Measurements from ENCODE around the gene SPRED2.

Gene SPRED2

DNA sequence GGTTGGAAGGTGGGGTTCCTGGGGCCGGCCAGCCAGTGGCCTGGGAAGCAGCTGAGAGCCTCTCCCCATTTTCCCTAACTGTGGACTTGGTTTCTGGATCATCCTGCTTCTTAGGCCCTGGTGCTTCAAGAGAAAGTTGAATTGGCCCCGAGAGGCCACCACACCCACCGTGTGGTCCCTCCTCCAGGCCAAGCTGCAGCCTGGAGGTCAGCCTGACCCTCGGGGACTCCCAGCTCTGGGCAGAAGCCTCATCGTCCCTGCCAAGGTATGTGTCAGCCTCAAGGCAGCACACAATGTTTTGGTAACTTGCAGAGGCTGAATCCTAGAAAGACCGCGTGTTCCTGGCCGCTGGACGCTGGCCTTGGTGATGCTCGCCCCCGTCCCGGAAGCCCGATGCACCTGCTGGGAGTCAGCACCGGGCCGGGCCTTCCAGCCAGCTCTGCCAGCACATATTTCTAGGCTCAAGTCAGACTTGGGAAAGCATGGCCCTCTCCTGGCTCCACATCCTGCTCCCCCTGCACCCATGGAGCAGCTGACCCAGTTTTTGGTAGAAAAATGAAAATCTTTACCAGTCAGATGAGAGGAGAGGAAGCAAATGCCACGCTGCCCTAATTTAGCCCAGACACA is 132.2 kb downstream of the SPRED2 start:
- no peak for DNase-seq

DNA sequence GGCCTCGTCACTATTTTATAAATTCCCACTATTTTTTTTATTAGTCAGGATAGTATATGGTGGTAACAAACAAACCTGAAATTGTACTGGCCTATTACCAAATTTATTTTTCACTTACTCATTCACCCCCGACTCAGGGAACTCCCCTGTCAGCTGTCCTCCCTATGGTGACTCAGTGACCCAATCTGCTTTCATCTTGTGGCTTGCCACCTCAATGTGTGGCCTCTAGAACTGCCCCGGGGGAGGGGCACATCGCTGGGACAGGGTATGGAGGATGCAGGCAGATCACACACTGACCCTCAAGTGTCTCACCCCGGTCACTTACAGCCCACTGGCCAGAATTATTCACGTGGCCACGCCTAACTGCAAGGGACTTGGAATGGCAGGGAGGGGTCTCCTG is 133.2 kb downstream of the SPRED2 start:
- peak; percentile 69 for DNase-seq

DNA sequence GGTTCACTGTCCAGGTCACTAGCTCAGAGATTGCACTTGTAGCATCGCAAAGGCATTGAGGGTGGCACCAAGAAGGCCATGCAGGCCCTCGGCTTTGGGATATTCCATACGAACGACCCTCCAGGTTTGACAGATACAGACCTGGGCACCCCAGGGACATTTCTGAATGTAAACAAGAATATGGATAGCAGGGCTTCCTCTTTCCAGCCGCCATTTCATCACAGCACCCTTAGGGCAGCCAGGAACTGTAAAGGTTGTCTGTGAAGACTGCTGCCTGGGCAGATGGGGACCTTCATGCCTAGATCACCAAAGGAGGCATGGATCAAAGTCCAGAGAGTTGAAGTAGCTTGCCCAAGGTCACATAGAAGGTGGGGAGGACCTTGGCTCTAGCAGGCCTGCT is 134.3 kb downstream of the SPRED2 start:
- no peak for DNase-seq

DNA sequence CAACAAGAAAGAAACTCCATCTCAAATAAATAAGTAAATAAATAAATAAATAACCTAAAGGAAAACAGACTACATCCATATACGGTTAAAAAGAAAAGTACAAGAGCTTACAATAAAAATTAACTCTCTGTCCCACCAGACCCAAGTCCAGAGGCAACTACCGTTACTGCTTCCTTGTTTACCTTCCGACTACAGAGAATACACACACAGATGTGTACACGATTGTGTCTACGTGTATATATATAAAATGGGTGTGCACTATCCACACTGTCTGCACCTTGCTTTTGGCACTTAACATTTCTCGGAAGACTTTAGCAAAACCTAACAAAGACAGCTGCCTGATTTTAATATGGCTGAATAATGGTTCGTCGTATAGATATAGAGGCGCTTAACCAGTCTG is 134.9 kb downstream of the SPRED2 start:
- DNase-seq, result no peak

DNA sequence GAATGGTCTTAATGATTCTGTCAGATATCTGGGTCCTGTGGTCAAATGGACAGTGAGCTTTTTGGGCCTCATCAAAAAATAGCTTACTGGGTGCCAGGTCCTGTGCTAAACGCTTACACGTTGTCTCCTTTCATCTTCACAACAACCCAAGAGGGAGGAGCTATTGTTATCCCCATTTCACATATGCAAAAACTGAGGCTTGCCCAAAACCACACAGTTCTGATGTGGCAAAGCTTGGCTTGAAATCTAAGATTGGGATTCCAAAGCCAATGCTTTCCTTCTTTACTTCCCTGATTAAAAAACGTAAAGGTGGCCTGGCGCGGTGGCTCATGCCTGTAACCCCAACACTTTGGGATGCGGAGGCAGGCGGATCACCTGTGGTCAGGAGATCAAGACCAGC is 135.4 kb downstream of the SPRED2 start:
- no peak for DNase-seq

DNA sequence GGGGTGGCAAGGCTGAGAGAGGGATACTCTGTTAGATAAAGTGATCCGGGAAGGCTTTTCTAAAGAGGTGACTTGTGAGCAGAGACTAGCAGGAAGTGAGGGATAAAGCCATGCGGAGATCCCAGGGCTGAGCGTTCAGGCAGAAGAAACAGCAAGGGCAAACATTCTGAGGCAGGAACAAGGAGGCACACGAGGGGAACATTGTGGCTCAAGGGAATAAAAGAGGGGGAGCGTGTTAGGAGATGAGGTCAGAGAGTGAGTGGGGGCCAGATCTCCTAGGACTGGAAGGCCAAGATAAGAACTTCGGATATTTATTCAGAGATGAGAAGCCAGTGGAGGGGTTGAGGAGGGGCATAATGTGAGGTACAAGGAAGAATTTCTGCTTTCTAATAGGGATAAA is 137.7 kb downstream of the SPRED2 start:
- DNase-seq, result peak; percentile 25

DNA sequence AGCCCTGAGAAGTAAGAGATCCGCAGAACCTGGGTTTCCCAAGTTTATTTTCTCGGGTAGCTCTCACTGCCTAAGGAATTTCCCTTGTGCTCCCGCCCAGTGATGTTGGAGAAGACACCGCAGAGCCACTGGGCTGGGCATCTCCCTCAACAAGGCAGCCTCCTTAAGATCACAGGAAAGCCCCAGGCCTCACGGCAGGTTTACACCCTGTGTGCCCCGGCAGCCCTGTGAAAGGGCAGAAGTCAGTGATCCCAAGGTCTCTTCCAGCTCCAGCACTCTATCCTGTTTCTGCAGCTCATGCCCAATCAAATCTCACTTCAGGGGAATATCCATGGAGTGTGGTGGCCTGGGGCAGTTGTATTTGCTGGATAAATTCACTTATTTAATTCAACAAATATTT is 138.3 kb downstream of the SPRED2 start:
- DNase-seq, result no peak

DNA sequence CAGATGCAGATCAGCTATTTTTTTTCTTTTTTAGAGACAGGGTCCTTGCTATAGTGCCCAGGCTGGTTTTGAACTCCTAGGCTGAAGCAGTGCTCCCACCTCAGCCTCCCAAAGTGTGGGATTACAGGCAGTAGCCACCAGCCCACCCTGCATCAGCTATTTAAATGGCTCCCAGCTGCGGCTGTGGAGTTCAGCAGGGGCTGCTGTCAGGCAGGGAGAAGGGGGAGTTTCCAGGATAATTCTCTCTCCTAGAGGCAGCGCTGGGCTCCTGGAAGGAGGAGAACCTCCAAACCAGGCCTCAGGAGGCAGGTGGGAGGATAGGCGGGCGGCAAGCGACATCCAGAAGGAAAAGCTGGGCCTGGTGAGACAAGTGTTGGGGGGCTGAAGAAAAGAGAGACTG is 139.0 kb downstream of the SPRED2 start:
- no peak for DNase-seq

DNA sequence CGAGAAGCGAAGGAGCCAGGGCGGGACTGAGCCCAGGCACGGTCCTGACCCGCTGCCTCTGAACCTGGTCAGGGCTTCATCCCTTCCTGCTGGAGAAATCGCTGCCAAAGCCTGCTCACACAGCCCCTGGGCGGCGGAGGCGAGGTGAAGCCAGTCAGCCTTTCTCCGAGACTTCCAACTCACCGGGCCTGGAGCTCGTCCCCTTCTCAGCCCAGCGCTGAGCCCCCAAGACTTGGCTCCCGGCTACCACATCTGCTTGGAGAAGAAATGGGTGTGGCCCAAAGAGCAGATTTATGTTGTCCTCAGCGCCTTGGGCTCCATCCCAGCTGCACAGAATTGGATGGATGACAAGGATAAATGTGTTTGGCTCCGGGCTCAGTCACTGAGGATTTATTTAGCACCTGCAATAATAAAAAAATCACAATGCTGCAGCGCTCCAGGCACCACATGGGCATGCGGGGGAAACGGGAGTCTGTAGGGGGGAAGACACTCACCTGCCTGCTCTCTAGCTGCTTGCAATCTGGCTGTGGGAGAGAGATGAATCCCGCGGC is 139.9 kb downstream of the SPRED2 start:
- no peak for DNase-seq

DNA sequence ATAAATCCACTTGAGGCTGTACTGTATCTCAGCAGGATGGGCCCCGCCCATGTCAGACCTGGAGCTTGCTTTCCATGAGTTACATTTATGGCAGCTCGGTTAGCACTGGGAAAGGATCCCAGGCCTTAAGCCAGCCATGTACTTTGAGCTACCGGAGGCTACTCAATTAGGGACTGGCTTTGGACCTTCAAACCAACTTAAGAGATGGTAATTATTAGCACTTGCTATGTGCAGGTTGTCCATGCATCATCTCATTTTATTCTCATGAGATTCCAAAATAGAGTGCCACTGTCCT is 140.3 kb downstream of the SPRED2 start:
- no peak for DNase-seq

DNA sequence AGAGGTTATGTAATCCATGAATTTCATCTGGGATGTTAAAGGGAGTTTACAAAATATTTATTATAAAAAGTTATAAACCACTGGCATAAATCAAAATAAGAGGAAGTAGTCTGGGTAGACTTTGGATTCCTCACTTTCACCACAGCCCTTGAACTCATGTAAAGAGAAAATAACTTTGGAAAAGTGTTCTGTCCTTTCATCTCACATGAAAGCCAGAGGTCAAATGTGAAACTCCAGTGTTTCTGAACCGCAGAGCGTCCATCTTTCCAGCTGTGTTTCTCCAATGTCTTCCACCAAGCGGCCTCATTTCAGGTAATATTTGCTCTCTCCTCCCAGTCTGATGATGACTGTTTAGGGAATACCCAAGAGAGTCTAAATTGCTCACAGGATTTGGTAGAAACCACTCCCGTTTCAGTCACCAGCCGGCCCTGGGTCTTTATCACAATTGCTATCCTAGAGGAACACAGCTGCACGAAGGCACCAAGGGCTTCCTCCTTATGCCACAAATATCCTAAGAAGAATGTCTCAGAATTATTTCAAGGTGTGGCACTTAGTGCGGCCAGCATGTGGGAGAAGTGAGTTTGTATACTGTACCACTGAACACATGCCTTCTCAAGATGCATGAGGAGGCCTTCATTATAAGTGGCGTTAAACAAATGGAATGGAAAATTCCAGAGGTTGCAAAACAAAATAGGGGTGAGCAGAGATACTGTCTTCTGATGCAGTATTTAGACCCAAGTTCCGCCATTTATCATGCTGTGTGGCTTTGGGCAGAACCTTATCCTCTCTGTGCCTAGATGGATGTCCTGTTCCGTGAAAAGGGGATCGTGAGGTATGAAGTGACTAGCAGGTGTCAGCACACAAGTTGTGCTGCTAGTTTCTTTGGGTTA is 140.9 kb downstream of the SPRED2 start:
- DNase-seq, result peak; percentile 36

DNA sequence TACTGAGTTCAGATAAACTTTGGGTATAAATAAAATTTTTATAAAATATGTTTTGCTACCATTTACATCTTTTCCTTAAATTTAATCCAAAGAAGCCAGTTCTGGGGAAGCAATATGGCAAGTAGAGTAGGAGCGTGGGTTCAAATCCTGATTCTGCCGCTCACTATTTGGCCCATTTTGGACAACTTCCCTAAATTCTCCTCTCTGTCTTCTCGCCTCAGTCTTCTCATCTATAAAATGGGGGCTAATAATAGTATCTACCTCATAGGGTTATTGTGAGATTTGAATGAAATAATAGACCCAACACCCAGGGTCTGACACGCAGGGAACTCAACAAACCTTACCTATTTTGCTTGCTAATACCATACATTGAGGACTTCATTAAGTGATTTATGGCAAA is 145.0 kb downstream of the SPRED2 start:
- DNase-seq, result no peak

DNA sequence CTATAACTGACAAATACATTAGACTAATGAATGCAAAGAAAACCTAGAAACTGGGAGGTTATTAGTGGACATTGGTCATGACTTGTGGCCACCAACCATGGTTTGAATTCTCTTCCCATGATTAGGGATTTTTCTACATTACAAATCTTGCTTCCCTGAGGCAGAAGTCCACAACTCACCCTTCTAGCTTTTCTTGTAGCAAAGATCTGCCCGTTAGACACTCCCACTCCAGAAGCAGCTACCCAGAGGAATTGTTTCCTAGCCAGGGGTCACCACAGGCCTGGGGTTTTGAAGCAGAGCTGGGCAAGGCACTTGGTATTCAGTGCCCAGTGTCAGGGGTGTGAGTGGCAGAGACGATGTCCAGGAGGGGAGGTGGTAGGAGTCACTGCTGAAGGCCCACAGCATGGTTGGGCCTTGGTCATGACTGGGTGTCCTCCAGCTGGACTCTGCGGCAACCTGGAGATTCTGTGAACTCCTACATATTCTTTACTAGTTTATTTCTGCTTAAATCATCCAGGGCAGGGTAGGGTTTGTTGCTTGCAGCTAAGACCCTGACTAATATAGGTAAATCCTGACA is 149.8 kb downstream of the SPRED2 start:
- DNase-seq, result no peak

DNA sequence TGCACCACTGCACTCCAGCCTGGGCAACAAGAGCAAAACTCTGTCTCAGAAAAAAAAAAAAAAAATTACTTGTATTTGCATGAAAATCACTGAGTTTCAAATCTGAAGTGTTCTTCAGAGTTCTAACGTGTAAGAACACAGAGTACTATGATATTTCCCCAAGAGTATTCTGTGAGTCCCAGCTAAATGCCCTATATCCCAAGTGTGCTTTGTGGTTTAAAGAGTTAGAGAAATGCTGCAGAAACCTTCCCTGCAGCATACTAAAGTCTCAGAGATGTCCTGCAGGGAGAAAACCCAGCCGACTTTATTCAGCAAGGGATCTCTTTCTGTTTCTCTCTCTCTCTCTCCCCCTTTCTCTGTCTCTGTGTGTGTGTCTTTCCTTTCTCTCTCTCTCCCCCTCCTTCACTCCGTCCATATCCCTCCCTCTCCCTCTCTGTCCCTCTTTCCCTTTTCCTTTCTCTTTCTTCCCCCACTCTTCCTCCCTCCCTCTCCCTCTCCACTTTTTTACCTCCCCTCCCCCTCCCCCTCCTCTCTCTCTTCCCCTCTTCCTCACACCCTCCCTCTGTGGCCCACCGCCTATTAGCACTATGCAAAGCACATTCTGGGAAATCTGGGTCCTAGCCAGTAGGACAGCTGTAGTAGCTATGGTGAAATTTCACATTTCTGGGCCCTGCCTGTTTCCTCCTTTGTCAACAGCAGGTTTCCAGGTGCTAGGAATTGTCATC is 150.6 kb downstream of the SPRED2 start:
- DNase-seq, result no peak

DNA sequence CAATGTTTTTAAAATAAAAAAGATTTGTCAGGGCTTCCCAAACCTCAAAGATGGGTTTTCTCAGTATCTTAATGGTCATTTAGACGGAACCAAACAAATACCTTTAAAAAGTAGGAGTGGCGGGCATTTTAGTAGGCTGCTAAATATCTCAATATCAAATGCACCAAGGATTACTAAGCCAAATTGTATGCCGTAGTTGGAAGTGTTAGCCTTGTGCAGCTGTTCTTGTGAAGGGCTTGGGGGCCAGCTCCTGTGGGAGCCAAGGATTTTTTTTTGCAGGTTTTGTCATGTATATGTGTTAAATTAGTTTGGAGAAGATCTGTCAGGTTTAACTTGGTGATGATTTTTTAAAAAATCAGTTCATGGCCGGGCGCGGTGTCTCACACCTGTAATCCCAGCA is 152.6 kb downstream of the SPRED2 start:
- no peak for DNase-seq

DNA sequence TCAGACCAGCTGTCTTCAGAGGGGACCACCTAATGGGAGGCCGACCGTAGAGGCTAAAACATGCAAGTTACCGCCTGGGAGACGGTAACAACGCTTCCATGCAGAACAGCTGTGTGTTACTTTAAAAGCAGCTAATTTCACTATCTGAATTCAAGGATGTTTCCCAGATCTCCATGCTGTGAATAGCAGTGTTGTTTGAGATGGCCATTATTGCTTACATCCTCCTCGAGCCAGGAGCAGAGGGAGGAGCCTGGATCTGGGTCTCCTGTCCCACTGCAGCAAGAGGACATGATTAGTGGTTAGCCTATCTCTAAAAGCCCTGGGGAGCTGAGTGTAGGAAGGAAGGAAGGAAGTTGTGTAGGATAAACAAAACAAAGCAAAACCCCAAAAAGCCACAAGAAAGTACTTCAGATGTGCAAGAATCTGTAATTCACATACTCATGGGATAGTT is 153.8 kb downstream of the SPRED2 start:
- peak; percentile 59 for DNase-seq

DNA sequence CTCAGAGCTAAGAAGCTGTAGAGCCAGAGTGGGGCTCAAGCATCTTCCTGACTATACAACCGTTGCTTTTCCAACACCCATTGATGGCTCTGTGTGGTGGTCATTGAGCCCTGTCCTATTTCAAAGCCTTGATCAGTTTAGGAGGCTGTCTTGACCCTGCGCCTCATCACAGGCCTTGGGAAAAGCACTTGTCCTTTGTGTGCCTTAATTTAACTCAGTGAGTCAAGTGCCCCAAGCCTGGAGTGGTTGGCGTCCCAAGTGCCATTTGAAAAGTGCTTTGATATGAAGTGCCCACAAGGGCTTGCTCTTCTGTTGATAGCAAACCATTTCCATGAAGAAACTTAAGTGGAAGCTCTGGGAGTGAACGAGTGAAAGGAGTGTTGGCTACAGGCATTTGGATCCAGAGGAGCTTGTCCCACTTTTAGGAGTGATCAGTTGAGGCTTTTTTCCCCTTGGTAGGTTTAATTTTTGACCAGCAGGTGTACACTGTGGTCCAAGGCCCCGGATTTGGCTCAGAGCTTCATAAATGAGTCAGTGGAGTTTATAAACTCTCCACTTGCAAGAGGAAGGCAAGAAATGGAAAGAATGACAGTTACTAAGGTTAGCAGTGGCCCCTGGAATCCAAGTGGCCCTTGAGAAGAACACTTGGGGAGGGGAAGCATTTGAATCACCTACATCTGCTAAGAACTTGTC is 154.5 kb downstream of the SPRED2 start:
- DNase-seq, result no peak

DNA sequence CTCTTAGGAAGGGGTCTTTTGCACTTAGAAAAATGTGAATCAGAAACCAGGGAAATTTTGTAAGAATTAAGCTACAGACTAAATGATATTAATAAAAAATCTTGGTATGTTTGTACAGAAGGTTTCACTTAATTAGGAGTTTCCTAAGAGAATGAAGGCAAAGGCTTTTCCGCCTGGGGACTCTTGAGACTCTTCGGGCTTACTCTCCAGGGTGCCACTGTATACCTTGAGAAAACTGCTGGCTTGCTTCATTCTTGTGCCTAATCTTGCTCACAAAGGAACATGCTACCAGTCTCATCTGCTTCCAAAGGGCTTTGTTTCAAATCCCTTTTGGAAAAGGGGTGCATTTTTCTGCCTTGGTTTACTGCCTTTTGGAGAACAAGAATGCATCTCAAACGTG is 155.3 kb downstream of the SPRED2 start:
- no peak for DNase-seq

DNA sequence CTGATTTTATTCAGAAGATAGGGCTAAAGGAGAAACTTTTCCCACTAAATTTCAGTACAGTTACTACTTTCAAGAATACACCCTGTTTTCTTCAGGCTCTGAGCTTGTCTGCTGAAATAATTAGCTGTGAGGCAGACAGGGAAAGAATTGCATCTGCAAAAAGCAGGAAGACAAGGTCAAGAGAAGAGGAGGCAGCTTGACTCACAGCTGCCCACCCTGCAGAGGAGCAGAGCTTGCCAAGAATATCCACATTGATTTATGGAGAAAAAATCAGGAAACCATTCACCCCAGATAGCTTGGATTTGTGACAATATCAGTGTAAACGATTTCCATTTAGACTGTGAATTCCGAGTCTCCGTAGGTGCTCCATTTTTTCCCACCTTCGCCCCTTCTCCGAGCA is 155.8 kb downstream of the SPRED2 start:
- DNase-seq, result no peak

DNA sequence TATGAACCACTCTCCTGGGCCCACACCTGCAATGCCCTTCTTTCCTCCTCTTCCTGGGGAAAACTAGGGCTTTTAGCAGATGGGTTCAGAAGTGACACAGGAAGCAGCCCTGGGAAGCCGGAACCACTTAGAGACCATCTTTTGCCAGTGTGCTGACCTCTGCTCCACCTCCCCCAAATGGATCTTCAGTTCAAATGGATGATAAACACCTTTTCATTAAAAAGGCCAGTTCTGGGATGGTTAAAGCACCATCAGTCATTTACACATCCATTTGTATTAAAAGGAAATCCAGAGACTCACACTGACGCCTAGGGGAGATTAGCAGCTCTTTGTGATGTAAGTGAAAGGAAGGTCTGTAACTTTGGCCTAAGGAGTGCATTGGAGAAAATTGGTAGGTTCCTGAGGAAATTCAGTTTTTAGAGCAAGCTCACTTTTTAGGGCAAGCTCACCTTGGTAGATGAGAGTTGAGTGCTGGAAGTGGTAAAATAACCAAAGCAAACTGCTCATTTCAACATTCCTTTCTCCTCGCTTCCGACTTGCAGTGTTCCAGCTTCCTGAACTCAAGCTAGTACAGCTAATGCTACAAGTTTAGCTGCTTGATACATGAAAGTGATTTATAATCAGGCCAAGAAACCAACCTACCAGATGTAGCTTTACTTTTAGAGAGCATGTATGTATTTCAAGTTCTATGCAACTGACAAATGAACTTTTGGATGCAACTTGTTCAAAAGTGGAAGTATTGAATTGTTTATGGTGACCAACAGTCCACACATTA is 157.1 kb downstream of the SPRED2 start:
- DNase-seq, result no peak

DNA sequence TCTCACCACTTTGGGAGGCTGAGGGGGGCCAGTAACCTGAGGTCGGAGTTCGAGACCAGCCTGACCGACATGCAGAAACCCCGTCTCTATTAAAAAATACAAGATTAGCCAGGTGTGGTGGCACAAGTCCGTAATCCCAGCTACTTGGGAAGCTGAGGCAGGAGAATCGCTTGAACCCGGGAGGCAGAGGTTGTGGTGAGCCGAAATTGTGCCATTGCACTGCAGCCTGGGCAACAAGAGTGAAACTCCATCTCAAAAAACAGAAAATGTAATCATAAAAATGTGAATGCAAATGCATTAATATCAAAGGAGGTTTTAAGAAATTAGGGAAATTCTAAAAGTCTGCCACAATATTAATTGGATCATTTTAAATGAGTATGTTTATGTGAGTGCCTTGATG is 159.1 kb downstream of the SPRED2 start:
- DNase-seq, result no peak

DNA sequence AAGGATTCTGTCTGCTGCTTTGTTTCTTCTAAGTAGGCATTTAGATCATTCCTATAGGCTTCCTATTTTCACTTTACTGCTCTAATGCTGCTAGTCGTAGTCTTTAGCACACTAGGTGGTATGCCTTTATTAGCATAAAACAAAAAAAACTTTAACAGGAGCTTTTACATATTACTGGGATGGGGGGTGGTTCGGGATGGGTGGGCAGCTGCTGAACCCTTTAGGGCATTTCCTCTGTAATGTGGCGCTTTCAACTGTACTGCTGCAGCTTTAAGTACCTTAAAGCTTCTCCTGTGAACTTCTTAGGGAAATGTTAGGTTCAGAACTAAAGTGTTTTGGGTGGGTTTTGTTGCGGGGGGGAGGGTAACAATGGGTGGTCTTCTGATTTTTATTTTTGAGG is 163.4 kb downstream of the SPRED2 start:
- DNase-seq, result no peak

Measured in hematopoietic multipotent progenitor cell treated with erythropoietin and hydrocortisone succinate and interleukin-3 and kit ligand, for 4 days (in vitro differentiated cells).